Prostate gland (tissue), 2 donors: ENCODE data around the gene ATAD3C.
"Not testable (repeated sequence)": the region's sequence is repeated elsewhere in the genome, so short reads cannot be mapped to it uniquely, and the experiment has no call there.

Experiments
- CTCF ChIP-seq, 4 experiments: fragments of 200-600 bp in 2 of 4; fragments of 450-650 bp in 2 of 4; sonication (generic) in 2 of 4; IDR thresholded peaks; 1 replicate in 3 of 4; 2 replicates in 1 of 4; pipeline ENCODE4 v1.5.1; 2016 to 2019; ENCODE audit warnings: antibody characterized with exemption in 4 of 4, mild to moderate bottlenecking in 2 of 4, moderate library complexity in 2 of 4
- POLR2A ChIP-seq: fragments of 450-650 bp; IDR thresholded peaks from one replicate; pipeline ENCODE4 v1.6.1; 2016; ENCODE audit warnings: antibody characterized with exemption, mild to moderate bottlenecking
- POLR2AphosphoS5 ChIP-seq: sonication (generic); formaldehyde crosslinking; IDR thresholded peaks from one replicate; pipeline ENCODE4 v1.6.1; 2017; ENCODE audit warnings: antibody characterized with exemption

- not testable (repeated sequence) for TF ChIP-seq POLR2AphosphoS5; CTCF (IDR thresholded peaks at IDR 0.05); POLR2A
These were observed 31.0 kb downstream of the ATAD3C start for GRCh38 chr1:1480488-1480867.
